Hepatocyte (in vitro differentiated cells): ENCODE measurements around the gene DCC.

Experiments
- CTCF ChIP-seq: fragments of 200-600 bp; sonication (generic); IDR thresholded peaks from 2 replicates; pipeline ENCODE4 v1.5.1; 2016; ENCODE audit warnings: antibody characterized with exemption, mild to moderate bottlenecking; ENCODE audit not compliant: poor library complexity
- EZH2 ChIP-seq: fragments of 200-600 bp; sonication (generic); IDR thresholded peaks from 2 replicates; pipeline ENCODE4 v1.6.1; 2016; ENCODE audit warnings: antibody characterized with exemption, mild to moderate bottlenecking, borderline replicate concordance
- EZH2phosphoT487 ChIP-seq: fragments of 200-600 bp; sonication (generic); IDR thresholded peaks from one replicate; pipeline ENCODE4 v1.6.1; 2018; ENCODE audit warnings: antibody characterized with exemption, mild to moderate bottlenecking, low read depth, moderate library complexity; ENCODE audit not compliant: unreplicated experiment, severe bottlenecking

- TF ChIP-seq CTCF (no peak), EZH2 (no peak), EZH2phosphoT487 (no peak)
These were observed 101.8 kb downstream of the DCC start for GRCh38 chr18:52441794-52442193.
